GM19328 (cell line): Measurements from ENCODE around the gene CBX8.

ENCODE experiments used
- ATAC-seq: cut with Tn5 transposase; IDR thresholded peaks from one replicate; pipeline ENCODE4 v1.9.1; 2021; ENCODE audit warnings: mild to moderate bottlenecking, moderate library complexity; ENCODE audit not compliant: unreplicated experiment

The CBX8 gene

GRCh38 chr17:79795795-79796443 lies 958 bp downstream of the CBX8 start:
- ATAC-seq, result no peak

DNA sequence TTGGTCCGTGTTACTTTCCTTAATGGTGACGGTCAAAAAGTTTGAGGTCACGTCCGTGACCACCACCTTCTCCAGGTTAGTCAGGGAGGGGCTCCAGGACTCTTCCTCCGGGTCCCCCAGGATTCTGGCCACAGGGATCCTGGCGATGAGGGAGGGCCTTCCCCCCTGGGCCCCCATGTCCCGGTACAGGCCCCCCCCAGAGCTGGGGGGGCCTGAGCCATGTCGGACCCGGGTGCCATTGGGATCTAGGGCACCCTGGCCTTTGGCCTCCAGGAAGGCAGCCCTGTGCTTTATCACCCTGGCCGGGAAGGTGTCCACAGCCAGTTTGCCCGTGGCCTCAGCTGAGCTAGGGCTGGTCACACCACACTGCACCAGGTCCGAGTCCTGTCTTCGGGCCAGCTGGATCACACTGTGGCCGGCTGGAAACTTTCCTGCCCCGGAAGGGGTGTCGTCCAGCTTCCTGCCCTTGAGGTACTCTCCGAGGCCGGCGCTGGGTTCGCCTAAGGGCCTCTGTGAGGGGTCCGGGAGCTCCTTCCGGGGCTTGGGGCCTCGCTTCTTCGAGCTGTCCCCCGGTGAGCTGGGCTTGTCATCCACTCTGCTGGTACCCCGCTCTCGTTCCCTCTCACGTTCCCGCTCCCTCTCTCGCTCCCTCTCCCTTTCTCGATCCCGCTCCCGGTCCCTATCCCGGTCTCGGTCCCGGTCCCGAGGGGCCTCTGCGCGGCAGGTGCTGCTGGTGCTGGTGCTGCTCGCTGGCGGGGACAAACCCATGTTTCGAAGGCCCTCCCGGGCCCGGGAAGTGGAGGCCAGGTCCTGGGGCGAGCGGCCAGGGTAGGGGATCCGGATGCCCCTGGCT lies 2.0 kb downstream of the CBX8 start:
- no peak for ATAC-seq

DNA sequence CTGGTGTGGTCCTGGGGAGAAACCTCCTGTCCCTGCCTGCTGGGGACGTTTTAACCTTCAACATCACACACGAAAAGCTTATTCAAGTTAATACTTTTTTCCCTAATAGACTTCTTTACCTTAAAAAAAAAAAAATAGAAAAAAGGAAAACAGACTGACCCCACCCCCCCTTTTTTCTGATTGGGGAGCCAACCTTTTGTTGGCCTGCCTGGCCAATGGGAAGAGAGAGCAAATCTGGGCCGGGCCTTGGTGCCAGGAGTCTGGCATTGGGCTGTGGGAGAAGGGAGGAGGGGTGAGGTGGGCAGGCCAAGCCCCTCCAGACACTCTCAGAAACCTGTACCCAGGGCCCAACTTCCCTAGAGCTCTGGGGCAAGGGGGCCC lies 3.0 kb downstream of the CBX8 start:
- no peak for ATAC-seq

- ATAC-seq, result no peak
Measured at GRCh38 chr17:79792984-79793923, 3.6 kb downstream of the CBX8 start.

GRCh38 chr17:79792341-79792871 lies 4.5 kb downstream of the CBX8 start:
- ATAC-seq, result no peak

DNA sequence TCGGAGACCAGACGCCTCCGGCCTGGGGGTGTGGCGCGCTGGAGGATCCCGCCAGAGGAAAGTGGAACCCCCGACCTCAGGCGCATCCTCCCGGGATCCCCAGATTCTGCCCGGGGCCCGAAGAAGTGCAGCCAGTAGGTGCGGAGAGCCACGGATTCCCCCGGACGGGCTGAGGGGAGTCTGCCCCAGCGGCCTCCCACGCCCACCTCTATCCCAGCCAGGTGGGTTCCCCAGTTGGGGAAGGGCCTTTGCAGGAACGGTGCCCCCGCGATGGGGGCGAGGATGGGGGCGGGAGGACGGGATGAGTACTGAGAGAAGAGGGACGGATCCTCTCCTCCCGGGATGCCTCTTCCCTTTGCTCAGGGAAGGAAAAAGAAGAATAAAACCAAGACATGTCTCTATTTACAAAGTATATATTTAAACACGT lies 5.1 kb downstream of the CBX8 start:
- no peak for ATAC-seq

DNA sequence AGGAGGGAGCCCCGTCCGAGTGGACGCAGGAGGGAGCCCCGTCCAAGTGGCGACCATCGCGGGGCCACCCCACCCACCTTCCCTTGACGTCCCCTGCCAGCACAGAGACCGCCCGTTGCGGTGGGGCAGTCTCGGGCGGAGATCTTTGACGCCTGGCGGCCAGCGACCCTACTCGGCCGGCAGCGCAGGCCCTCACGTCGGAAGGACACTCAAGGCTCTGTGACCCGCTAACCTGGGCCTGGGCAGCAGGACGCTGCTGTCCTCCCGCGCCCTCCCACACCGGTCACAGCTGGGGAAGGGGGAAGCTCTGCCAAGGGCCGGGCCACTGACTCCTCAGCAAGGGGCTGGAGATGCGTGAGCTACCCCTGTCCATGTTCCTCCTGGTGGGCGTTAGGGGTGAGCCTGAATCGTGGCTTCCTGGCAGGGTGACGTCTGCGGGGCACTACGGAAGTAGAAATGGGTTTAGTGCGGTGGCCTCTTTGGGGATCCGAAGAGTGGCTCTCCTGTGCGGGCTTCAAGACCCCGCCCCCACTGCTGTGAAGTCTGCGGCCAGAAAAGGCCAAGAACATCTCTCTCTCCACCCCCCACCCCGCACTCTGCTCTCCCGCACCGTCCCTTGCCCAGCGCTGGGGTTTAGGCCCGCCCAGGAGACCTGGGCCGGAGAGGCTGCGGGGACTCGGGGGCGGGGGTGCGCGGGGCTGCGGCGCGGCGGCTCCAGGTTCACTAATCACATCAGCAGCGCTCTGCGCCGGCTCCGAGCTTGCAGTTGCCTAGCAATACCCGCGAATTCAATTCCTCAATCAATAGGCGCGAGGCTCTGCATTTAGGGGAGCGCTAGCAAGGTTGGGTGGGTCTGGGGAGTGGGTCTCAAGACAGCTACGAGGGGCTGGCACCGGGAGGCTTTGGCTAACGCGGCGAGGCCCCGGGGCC lies 5.8 kb downstream of the CBX8 start:
- ATAC-seq, result no peak

DNA sequence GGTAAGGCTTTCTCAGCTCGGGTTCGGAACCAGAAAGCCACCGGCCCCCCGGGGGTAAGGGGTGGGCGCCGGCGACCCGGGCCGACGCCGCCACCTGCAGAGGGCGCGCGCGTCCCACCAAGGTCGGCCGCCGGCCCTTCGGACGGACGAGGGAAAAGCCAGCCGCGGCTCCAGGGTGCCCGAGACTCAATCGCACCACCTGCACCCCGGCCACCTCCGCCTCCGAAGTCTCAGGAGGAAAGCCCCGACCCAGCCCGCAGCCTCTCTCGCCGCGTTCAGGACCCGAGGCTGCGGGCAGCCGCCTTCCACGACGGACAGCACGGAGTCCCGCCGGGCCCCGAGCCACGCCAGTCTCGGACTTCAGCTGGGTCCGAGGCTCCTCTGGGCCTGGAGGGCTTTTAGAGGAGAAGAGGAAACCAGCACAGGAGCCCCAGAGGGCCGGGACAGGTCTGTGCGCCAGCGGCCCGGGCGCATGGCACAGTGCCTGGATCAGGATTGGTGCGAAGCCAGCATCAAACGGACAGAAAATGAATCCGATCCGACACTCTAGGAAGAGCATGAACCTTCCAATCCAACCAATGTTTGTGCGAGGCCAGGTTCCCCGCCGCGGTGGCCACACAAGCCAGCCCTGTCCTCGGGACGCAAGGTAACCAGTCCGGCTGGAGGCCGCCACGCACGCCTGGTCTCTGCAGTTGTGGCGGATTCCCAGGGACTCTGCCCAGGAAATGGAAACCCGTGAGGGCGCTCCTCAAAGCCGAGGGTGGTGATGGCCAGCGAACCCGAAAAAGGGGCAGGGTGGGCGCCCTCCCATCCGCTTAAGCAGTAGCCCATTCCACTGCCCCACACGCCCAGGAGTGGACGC lies 6.7 kb downstream of the CBX8 start:
- ATAC-seq, result no peak

GRCh38 chr17:79788989-79789942 lies 7.6 kb downstream of the CBX8 start:
- ATAC-seq, result no peak

GRCh38 chr17:79788455-79788854 lies 8.4 kb downstream of the CBX8 start:
- no peak for ATAC-seq

GRCh38 chr17:79786930-79787643 lies 9.8 kb downstream of the CBX8 start:
- no peak for ATAC-seq

DNA sequence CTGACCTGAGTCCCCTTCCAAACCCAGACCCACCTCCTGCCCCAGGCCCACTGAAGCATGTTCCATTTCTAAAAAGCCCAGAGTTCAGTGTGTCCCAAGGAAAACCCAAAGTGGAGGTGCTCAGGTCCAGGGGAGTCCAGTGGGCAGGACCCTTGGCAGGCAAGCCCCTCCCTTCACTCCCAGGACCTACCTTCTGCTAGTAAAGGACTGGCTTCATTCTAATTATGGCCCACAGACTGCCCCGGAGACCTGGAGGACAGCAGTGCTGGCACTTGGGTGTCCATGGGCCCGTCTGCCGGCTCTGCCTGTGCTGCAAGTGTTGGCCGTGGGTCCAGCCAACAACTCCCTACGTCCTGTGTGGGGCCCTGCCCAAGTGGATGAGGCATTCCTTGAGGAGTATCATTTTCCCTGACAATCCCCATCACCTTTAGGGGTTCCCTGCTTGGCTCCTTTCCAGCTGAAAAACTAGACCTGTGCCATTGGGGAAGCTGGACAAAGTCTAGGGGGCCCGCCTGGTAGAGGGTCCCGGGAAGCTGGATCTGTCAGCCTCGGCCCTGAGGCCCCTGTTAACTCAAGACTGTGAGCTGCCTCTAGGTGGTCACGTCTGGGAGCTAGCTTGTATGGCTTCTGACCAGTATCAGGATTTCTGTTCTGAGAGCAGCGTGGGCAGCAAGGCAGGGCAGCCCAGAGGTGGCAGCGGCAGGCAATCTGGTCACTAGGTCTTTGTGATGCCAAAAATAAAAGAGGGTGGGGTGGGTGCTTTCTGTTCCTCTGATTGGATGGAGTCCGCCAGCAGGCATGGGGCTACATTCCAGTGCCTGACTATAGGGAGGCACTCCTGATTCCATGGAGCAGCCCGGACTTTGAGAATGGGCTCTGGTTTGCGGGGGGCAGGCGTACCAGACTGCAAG lies 10.7 kb downstream of the CBX8 start:
- no peak for ATAC-seq

DNA sequence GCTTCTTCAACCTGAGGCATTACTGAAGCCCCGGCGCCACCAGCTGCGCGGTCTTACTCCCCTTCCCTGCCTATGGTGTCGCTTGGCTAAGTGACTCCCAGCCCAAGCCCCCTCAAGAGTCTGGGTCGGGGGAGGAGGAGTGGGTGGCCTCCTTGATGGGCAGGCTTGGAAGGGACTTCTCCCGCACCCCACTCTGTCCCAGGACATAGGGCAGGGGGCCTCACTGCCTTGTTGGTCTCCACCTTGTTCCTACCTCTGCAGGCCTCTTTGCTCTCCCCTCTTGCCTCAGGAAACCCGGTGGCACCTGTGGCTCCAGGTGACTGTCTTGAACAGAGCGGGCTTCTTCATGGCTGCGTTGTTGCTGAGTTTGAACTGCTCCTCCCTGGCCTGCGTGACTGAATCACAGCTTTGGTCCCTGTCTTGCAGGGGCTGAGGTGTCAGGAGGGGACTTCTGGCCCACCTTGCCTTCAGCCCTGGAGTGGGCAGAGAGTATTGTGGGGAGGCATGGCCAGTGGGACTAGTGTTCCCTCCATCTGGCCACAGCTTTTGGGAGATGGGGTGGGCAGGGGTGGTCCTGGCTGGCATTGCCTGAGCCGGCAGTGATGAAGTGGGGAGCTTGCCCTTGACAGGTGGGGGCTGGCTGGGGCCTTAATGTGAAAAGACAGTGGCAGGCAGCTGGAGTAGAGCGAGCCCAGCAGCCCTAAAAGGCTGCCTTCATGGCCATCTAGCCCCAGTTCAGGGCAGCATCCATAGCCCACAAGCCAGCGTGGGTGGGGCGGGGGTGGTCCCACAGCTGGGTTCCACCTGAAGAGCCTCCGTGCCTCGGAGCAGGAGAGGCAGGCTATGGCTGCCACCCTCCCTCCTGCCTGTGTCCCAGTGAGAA lies 11.6 kb downstream of the CBX8 start:
- ATAC-seq, result no peak

DNA sequence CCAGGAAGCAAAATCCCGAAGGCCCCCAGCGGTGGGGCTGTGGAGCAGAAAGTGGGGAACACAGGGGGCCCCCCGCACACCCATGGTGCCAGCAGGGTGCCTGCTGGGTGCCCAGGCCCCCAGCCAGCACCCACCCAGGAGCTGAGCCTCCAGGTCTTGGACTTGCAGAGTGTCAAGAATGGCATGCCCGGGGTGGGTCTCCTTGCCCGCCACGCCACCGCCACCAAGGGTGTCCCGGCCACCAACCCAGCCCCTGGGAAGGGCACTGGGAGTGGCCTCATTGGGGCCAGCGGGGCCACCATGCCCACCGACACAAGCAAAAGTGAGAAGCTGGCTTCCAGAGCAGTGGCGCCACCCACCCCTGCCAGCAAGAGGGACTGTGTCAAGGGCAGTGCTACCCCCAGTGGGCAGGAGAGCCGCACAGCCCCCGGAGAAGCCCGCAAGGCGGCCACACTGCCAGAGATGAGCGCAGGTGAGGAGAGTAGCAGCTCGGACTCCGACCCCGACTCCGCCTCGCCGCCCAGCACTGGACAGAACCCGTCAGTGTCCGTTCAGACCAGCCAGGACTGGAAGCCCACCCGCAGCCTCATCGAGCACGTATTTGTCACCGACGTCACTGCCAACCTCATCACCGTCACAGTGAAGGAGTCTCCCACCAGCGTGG lies 12.4 kb downstream of the CBX8 start:
- ATAC-seq, result no peak

GRCh38 chr17:79783891-79784290 lies 13.0 kb downstream of the CBX8 start:
- ATAC-seq, result no peak
